Measurements from ENCODE around the gene KHDC1.
"Not testable (repeated sequence)": the region's sequence is repeated elsewhere in the genome, so short reads cannot be mapped to it uniquely, and the experiment has no call there.

The KHDC1 gene

DNA sequence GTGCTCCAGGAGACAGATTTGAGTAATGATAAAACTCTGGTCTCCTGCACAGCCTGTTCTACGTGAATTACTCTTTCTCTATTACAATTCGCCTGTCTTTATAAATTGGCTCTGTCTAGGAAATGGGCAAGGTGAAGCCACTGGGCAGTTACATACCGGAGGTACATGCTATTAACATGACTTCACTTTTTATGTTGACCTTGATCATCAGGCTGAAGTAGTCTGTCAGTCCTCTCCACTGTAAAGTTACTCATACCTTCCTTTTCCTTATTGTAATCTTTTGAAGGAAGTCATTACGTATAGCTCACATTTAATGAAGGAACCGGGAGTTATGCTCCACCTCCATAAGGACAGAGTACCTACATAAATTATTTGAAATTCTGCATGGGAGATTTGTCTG, 19.9 kb upstream of the KHDC1 start:
- Histone ChIP-seq H4K20me1 (ENCODE audit: insufficient read depth, low read length) (peaks cover 6% of the 10 kb centered on the region; the same call in 1 of the 2 replicates), H3K4me3 (ENCODE audit: low read length) (no peak overlapping the region), H3K27ac (ENCODE audit: low read length) (no peak overlapping the region), H3K36me3 (replicated peaks; ENCODE audit: low read depth, low read length) (peaks cover 7% of the 10 kb centered on the region), H3K9ac (ENCODE audit: low read length) (no peak overlapping the region), H3K9me3 (ENCODE audit: insufficient read depth, low read length) (no peaks in the 10 kb centered on the region), H3K4me2 (ENCODE audit: low read length) (no peak overlapping the region), H3K27me3 (ENCODE audit: low read depth, low read length) (no peaks in the 10 kb centered on the region), H2AFZ (ENCODE audit: low read depth, low read length) (no peak overlapping the region), H3K4me1 (ENCODE audit: low read length) (peaks cover 13% of the 10 kb centered on the region), H3K79me2 (ENCODE audit: low read length) (no peaks in the 10 kb centered on the region)
- TF ChIP-seq EZH2phosphoT487 (IDR thresholded peaks at IDR 0.05; ENCODE audit: low read depth): no peak
- TF ChIP-seq, protein P1, sequence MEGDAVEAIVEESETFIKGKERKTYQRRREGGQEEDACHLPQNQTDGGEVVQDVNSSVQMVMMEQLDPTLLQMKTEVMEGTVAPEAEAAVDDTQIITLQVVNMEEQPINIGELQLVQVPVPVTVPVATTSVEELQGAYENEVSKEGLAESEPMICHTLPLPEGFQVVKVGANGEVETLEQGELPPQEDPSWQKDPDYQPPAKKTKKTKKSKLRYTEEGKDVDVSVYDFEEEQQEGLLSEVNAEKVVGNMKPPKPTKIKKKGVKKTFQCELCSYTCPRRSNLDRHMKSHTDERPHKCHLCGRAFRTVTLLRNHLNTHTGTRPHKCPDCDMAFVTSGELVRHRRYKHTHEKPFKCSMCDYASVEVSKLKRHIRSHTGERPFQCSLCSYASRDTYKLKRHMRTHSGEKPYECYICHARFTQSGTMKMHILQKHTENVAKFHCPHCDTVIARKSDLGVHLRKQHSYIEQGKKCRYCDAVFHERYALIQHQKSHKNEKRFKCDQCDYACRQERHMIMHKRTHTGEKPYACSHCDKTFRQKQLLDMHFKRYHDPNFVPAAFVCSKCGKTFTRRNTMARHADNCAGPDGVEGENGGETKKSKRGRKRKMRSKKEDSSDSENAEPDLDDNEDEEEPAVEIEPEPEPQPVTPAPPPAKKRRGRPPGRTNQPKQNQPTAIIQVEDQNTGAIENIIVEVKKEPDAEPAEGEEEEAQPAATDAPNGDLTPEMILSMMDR (IDR thresholded peaks at IDR 0.05; ENCODE audit: low read depth, low read length): no peak

DNA sequence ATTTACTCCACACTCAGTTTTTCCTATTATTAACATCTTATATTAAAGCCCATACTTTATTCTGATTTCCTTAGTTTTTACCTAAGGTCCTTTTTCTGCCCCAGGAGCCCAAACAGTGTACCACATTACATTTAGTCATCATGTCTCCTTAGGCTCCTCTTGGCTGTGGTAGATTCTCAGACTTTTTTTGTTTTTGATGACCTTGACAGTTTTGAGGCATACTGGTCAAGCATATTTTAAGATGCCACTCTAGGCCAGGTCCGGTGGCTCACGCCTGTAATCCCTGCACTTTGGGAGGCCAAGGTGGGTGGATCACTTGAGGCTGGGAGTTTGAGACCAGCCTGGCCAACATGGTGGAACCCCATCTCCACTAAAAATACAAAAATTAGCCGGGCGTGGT, 18.7 kb upstream of the KHDC1 start:
- H3K27me3 ChIP-seq (ENCODE audit: low read depth, low read length); H3K9ac ChIP-seq (ENCODE audit: low read length); H3K79me2 ChIP-seq (ENCODE audit: low read length); H3K4me3 ChIP-seq (ENCODE audit: low read length); H3K4me2 ChIP-seq (ENCODE audit: low read length); H3K36me3 ChIP-seq (replicated peaks; ENCODE audit: low read depth, low read length); H2AFZ ChIP-seq (ENCODE audit: low read depth, low read length); H3K27ac ChIP-seq (ENCODE audit: low read length); H3K9me3 ChIP-seq (ENCODE audit: insufficient read depth, low read length); H4K20me1 ChIP-seq (ENCODE audit: insufficient read depth, low read length): not testable (repeated sequence)
- H3K4me1 ChIP-seq (ENCODE audit: low read length): peaks cover 13% of the 10 kb centered on the region

DNA sequence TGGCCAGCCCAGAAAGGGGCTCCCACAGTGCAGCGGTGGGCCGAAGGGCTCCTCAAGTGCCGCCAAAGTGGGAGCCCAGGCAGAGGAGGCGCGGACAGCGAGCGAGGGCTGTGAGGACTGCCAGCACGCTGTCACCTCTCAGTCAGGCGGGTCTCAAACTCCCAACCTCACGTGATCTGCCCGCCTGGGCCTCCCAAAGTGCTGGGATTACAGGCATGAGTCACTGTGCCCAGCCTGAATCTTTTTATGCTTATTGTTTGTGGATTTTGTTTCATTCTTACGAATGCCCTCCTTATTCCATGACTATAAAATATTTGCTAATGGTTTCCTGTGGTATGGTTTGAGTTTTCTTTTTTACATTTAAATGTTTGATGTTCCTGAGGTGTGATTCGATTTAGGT, 6.3 kb upstream of the KHDC1 start:
- Histone ChIP-seq H3K79me2 (ENCODE audit: low read length) (peaks cover 18% of the 10 kb centered on the region), H3K36me3 (replicated peaks; ENCODE audit: low read depth, low read length) (peaks cover 14% of the 10 kb centered on the region)

DNA sequence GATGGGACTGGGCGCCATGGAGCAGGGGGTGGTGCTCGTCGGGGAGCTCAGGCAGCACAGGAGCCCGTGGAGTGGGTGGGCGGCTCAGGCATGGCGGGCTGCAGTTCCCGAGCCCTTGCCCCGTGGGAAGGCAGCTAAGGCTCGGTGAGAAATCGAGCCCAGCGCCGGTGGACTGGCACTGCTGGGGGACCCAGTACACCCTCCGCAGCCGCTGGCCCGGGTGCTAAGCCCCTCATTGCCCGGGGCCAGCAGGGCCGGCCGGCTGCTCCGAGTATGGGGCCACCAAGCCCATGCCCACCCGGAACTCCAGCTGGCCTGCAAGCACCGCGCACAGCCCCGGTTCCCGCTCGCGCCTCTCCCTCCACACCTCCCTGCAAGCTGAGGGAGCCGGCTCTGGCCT, 5.9 kb upstream of the KHDC1 start:
- H4K20me1 ChIP-seq (ENCODE audit: insufficient read depth, low read length); H3K4me3 ChIP-seq (ENCODE audit: low read length); H3K9me3 ChIP-seq (ENCODE audit: insufficient read depth, low read length); H3K27me3 ChIP-seq (ENCODE audit: low read depth, low read length); H3K4me2 ChIP-seq (ENCODE audit: low read length); H3K27ac ChIP-seq (ENCODE audit: low read length); H2AFZ ChIP-seq (ENCODE audit: low read depth, low read length); H3K9ac ChIP-seq (ENCODE audit: low read length); H3K4me1 ChIP-seq (ENCODE audit: low read length): not testable (repeated sequence)
- H3K36me3 ChIP-seq (replicated peaks; ENCODE audit: low read depth, low read length): peaks cover 15% of the 10 kb centered on the region
- peaks cover 22% of the 10 kb centered on the region for H3K79me2 ChIP-seq (ENCODE audit: low read length)

More for the DNA sequence above, 6.3 kb upstream of the KHDC1 start:
- H4K20me1 ChIP-seq (ENCODE audit: insufficient read depth, low read length); H3K27me3 ChIP-seq (ENCODE audit: low read depth, low read length); H3K9ac ChIP-seq (ENCODE audit: low read length); H3K27ac ChIP-seq (ENCODE audit: low read length); H3K4me3 ChIP-seq (ENCODE audit: low read length); H3K9me3 ChIP-seq (ENCODE audit: insufficient read depth, low read length); H3K4me1 ChIP-seq (ENCODE audit: low read length); H3K4me2 ChIP-seq (ENCODE audit: low read length); H2AFZ ChIP-seq (ENCODE audit: low read depth, low read length): not testable (repeated sequence)

DNA sequence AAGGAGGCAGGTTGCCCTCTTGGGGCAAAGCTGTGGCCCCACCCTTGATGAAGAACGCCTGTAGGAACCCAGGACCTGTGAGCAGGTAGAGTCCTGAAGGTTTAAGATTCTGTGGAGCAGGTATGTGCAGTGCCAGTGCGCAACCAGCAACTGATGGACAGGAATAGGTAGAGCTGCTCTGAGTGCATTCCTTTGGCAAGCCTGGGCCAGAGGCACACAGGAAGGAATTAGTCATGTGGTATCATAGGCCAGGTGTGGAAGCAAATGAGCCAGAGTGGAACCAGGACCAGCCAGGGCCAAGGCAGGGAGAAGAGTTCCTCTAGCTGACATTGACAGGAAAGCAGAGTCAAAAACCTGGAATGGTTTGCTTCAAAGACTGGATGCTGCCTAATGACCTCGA, 1.4 kb upstream of the KHDC1 start:
- Histone ChIP-seq H3K9ac (ENCODE audit: low read length) (no peak overlapping the region), H3K27ac (ENCODE audit: low read length) (no peak overlapping the region), H3K9me3 (ENCODE audit: insufficient read depth, low read length) (no peaks in the 10 kb centered on the region), H3K4me2 (ENCODE audit: low read length) (peak overlapping the region; percentile 98), H3K4me3 (ENCODE audit: low read length) (no peak overlapping the region), H2AFZ (ENCODE audit: low read depth, low read length) (no peak overlapping the region), H3K79me2 (ENCODE audit: low read length) (peaks cover 33% of the 10 kb centered on the region), H3K36me3 (replicated peaks; ENCODE audit: low read depth, low read length) (peaks cover 12% of the 10 kb centered on the region), H3K27me3 (ENCODE audit: low read depth, low read length) (no peaks in the 10 kb centered on the region), H3K4me1 (ENCODE audit: low read length) (peaks cover 16% of the 10 kb centered on the region), H4K20me1 (ENCODE audit: insufficient read depth, low read length) (no peaks in the 10 kb centered on the region)
- TF ChIP-seq EZH2phosphoT487 (IDR thresholded peaks at IDR 0.05; ENCODE audit: low read depth): no peak
- TF ChIP-seq, protein P1 (IDR thresholded peaks at IDR 0.05; ENCODE audit: low read depth, low read length): no peak

DNA sequence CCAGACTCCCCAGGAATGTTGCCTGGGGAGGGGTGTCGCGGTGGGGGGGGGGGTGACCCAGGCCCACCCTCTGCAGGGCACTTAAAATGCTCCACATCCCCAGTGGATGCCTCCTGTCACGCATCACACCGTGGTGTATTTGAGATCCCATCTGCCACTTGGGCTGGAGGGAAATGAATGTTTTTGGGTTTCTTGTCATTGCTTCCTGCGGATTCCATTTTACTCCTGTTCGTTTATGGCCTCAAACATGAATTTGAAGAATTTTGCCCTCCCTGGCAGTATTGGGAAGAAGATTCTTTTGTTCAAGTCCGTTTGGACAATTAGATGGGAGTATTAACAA, 544 bp upstream of the KHDC1 start:
- no peaks in the 10 kb centered on the region for H3K9me3 ChIP-seq (ENCODE audit: insufficient read depth, low read length)
- H2AFZ ChIP-seq (ENCODE audit: low read depth, low read length): peak overlapping the region; percentile 81
- H3K79me2 ChIP-seq (ENCODE audit: low read length): peaks cover 33% of the 10 kb centered on the region
- H3K9ac ChIP-seq (ENCODE audit: low read length): peak overlapping the region; percentile 81
- H3K4me3 ChIP-seq (ENCODE audit: low read length): peak overlapping the region; percentile 92
- H3K36me3 ChIP-seq (replicated peaks; ENCODE audit: low read depth, low read length): peaks cover 12% of the 10 kb centered on the region
- no peaks in the 10 kb centered on the region for H4K20me1 ChIP-seq (ENCODE audit: insufficient read depth, low read length)
- H3K27me3 ChIP-seq (ENCODE audit: low read depth, low read length): no peaks in the 10 kb centered on the region
- TF ChIP-seq EZH2phosphoT487 (IDR thresholded peaks at IDR 0.05; ENCODE audit: low read depth): no peak
- TF ChIP-seq, protein P1 (IDR thresholded peaks at IDR 0.05; ENCODE audit: low read depth, low read length): no peak
- peaks cover 16% of the 10 kb centered on the region for H3K4me1 ChIP-seq (ENCODE audit: low read length)
- H3K27ac ChIP-seq (ENCODE audit: low read length): peak overlapping the region; percentile 35
- H3K4me2 ChIP-seq (ENCODE audit: low read length): peak overlapping the region; percentile 98
